H9 (cell line): ENCODE measurements around the gene AKR1C8. TPM values are rescaled to one million over a fixed set of nuclear protein-coding genes. Genes with fewer than 3 reads are reported as not detected.
"Not testable (repeated sequence)": the region's sequence is repeated elsewhere in the genome, so short reads cannot be mapped to it uniquely, and the experiment has no call there.

ENCODE experiments used
- DNase-seq: peaks from one replicate; pipeline ENCODE4 v3.0.0-alpha.2; 2017
- H2AFZ ChIP-seq: one replicate; pipeline ENCODE4 v1.6.1; 2013; ENCODE audit warnings: mild to moderate bottlenecking, low read length, control low read depth, moderate library complexity
- H2AK5ac ChIP-seq: 2 replicates; pipeline ENCODE4 v1.6.1; 2013; ENCODE audit warnings: low read length, control low read depth, mixed read lengths; ENCODE audit not compliant: insufficient read length
- H2BK120ac ChIP-seq: one replicate; pipeline ENCODE4 v1.6.1; 2013; ENCODE audit warnings: low read depth, mild to moderate bottlenecking, low read length, control low read depth, inconsistent platforms; ENCODE audit not compliant: poor library complexity, severe bottlenecking
- H2BK12ac ChIP-seq: 2 replicates; pipeline ENCODE4 v1.6.1; 2013; ENCODE audit warnings: low read length, control low read depth, mixed read lengths, low read depth; ENCODE audit not compliant: insufficient read length
- H2BK15ac ChIP-seq: 2 replicates; pipeline ENCODE4 v1.6.1; 2013; ENCODE audit warnings: low read depth, low read length, control low read depth
- H2BK20ac ChIP-seq: one replicate; pipeline ENCODE4 v1.6.1; 2013; ENCODE audit warnings: low read depth, mild to moderate bottlenecking, low read length, control low read depth, inconsistent platforms; ENCODE audit not compliant: poor library complexity, severe bottlenecking
- H2BK5ac ChIP-seq: 2 replicates; pipeline ENCODE4 v1.6.1; 2013; ENCODE audit warnings: low read length, control low read depth, mixed read lengths; ENCODE audit not compliant: insufficient read length
- H3K14ac ChIP-seq: 2 replicates; pipeline ENCODE4 v1.6.1; 2013; ENCODE audit warnings: low read length, control low read depth; ENCODE audit not compliant: insufficient read depth
- H3K18ac ChIP-seq: 2 replicates; pipeline ENCODE4 v1.6.1; 2013; ENCODE audit warnings: low read depth, mild to moderate bottlenecking, mixed read lengths, low read length, control low read depth; ENCODE audit not compliant: insufficient read length
- H3K23ac ChIP-seq: 2 replicates; pipeline ENCODE4 v1.6.1; 2013; ENCODE audit warnings: low read length, control low read depth, mixed read lengths, low read depth; ENCODE audit not compliant: insufficient read length
- H3K23me2 ChIP-seq: 2 replicates; pipeline ENCODE4 v1.6.1; 2013; ENCODE audit warnings: low read depth, mild to moderate bottlenecking, mixed read lengths, low read length, control low read depth; ENCODE audit not compliant: insufficient read length, poor library complexity, severe bottlenecking
- H3K27ac ChIP-seq: 2 replicates; pipeline ENCODE4 v1.5.1; 2013; ENCODE audit warnings: low read length, control low read depth, mixed read lengths, low read depth; ENCODE audit not compliant: insufficient read length
- H3K27me3 ChIP-seq: 2 replicates; pipeline ENCODE4 v1.6.1; 2013; ENCODE audit warnings: low read length, control low read depth, inconsistent platforms; ENCODE audit not compliant: insufficient read depth
- H3K4ac ChIP-seq: 2 replicates; pipeline ENCODE4 v1.6.1; 2013; ENCODE audit warnings: low read depth, mild to moderate bottlenecking, control low read depth, inconsistent platforms, low read length, moderate library complexity
- H3K4me1 ChIP-seq: 2 replicates; pipeline ENCODE4 v1.6.1; 2013; ENCODE audit warnings: low read length, control low read depth, inconsistent platforms; ENCODE audit not compliant: insufficient read depth
- H3K4me2 ChIP-seq: 2 replicates; pipeline ENCODE4 v1.6.1; 2013; ENCODE audit warnings: low read length, control low read depth, mixed read lengths; ENCODE audit not compliant: insufficient read length, insufficient read depth
- H3K56ac ChIP-seq: 2 replicates; pipeline ENCODE4 v1.6.1; 2013; ENCODE audit warnings: low read depth, mild to moderate bottlenecking, mixed read lengths, low read length, control low read depth; ENCODE audit not compliant: insufficient read length
- H3K79me1 ChIP-seq: 2 replicates; pipeline ENCODE4 v1.6.1; 2013; ENCODE audit warnings: low read depth, mild to moderate bottlenecking, moderate library complexity, low read length, control low read depth, inconsistent platforms; ENCODE audit not compliant: insufficient read depth, poor library complexity, severe bottlenecking
- H3K79me2 ChIP-seq: 2 replicates; pipeline ENCODE4 v1.6.1; 2013; ENCODE audit warnings: low read length, control low read depth, inconsistent platforms; ENCODE audit not compliant: insufficient read depth
- H3K9ac ChIP-seq: 2 replicates; pipeline ENCODE4 v1.6.1; 2013; ENCODE audit warnings: low read length, control low read depth, mixed read lengths; ENCODE audit not compliant: insufficient read length; ENCODE audit errors: extremely low read depth
- H3K9me3 ChIP-seq: one replicate; pipeline ENCODE4 v1.6.1; 2013; ENCODE audit warnings: low read depth, low read length, inconsistent platforms; ENCODE audit not compliant: control insufficient read depth
- H3T11ph ChIP-seq: one replicate; pipeline ENCODE4 v1.6.1; 2013; ENCODE audit warnings: mild to moderate bottlenecking, low read length, control low read depth, inconsistent platforms
- H4K20me1 ChIP-seq: one replicate; pipeline ENCODE4 v1.6.1; 2013; ENCODE audit not compliant: control insufficient read depth, insufficient read length, insufficient read depth
- H4K5ac ChIP-seq: 2 replicates; pipeline ENCODE4 v1.6.1; 2013; ENCODE audit warnings: low read depth, mild to moderate bottlenecking, mixed read lengths, low read length, control low read depth; ENCODE audit not compliant: insufficient read length
- H4K8ac ChIP-seq: replicated peaks from 2 replicates; pipeline ENCODE4 v1.6.1; 2013; ENCODE audit warnings: low read length, control low read depth, mixed read lengths, low read depth; ENCODE audit not compliant: insufficient read length
- H4K91ac ChIP-seq: 2 replicates; pipeline ENCODE4 v1.6.1; 2013; ENCODE audit warnings: low read depth, mild to moderate bottlenecking, moderate library complexity, mixed read lengths, low read length, control low read depth; ENCODE audit not compliant: insufficient read length
- H3K27ac Mint-ChIP-seq, 3 experiments: 2 replicates in 2 of 3; 3 replicates in 1 of 3; pipeline ENCODE4 v1.8.0; 2020 to 2021; ENCODE audit warnings: mixed read lengths in 3 of 3, mild to moderate bottlenecking in 1 of 3, moderate library complexity in 1 of 3
- H3K27me3 Mint-ChIP-seq: 2 replicates; pipeline ENCODE4 v1.8.0; 2021; ENCODE audit warnings: low read depth, mild to moderate bottlenecking, moderate library complexity, mixed read lengths
- H3K36me3 Mint-ChIP-seq, 3 experiments: 2 replicates in 2 of 3; 3 replicates in 1 of 3; pipeline ENCODE4 v1.8.0; 2020 to 2021; ENCODE audit warnings: low read depth in 3 of 3, mixed read lengths in 3 of 3; ENCODE audit not compliant: insufficient read depth in 1 of 3
- H3K4me1 Mint-ChIP-seq, 2 experiments: 2 replicates each; pipeline ENCODE4 v1.8.0; 2020; ENCODE audit warnings: mixed read lengths in 2 of 2
- H3K4me3 Mint-ChIP-seq, 2 experiments: 2 replicates in 1 of 2; 3 replicates in 1 of 2; pipeline ENCODE4 v1.8.0; 2020 to 2021; ENCODE audit warnings: mild to moderate bottlenecking in 2 of 2, mixed read lengths in 2 of 2, moderate library complexity in 1 of 2
- H3K9me3 Mint-ChIP-seq, 2 experiments: 2 replicates in 1 of 2; 3 replicates in 1 of 2; pipeline ENCODE4 v1.8.0; 2020; ENCODE audit warnings: mild to moderate bottlenecking in 2 of 2, mixed read lengths in 2 of 2, moderate library complexity in 1 of 2
- WGBS: extraction: QIAGEN DNeasy Blood & Tissue Kit; methylation state at CpG from one replicate; pipeline ENCODE4 v1.1.7; 2013; ENCODE audit warnings: missing lambda C conversion rate, low lambda C conversion rate, mixed read lengths; ENCODE audit not compliant: insufficient read length; ENCODE audit errors: extremely low coverage; 5-methylcytosine and 5-hydroxymethylcytosine counted together
- total RNA-seq: library from RNA; stranded (reverse); gene quantifications from 2 replicates; pipeline ENCODE4 v1.2.1, GENCODE V29; 2021

The AKR1C8 gene
- total RNA-seq, 1 experiment from 2014 or later, result not detected

- DNase-seq, H3K27me3 ChIP-seq, H4K20me1 ChIP-seq, H3K14ac ChIP-seq, H3K4me3 Mint-ChIP-seq, H3K4me1 Mint-ChIP-seq, H3K4me2 ChIP-seq, H3K79me2 ChIP-seq, H2BK20ac ChIP-seq, H2BK12ac ChIP-seq, H3K4me1 ChIP-seq, H3K9me3 ChIP-seq, H2BK15ac ChIP-seq, H2BK5ac ChIP-seq, H4K8ac ChIP-seq, H2BK120ac ChIP-seq, H3K56ac ChIP-seq, H3T11ph ChIP-seq, H3K9ac ChIP-seq, H3K23me2 ChIP-seq, H3K36me3 Mint-ChIP-seq, H2AK5ac ChIP-seq, H3K27ac Mint-ChIP-seq, H4K5ac ChIP-seq, H3K18ac ChIP-seq, H4K91ac ChIP-seq, H3K79me1 ChIP-seq, H2AFZ ChIP-seq, H3K4ac ChIP-seq, H3K27ac ChIP-seq, H3K23ac ChIP-seq: not testable (repeated sequence)
- WGBS, result no CpG with 5 or more reads among the region's 3 CpGs
- H3K9me3 Mint-ChIP-seq, result peaks cover 27 to 37% of the 10 kb centered on the region in 2 experiments
- H3K27me3 Mint-ChIP-seq, result peaks cover 25% of the 10 kb centered on the region
These were observed 9.4 kb downstream of the AKR1C8 start for GRCh38 chr10:5175581-5175980.
